ENCODE measurements around the gene ADAMTS17.

GRCh38 chr15:100298257-100298656 is 43.5 kb downstream of the ADAMTS17 start:
- TF ChIP-seq EZH2 (IDR thresholded peaks at IDR 0.05; ENCODE audit: borderline replicate concordance, low read depth, low read length, poor library complexity, severe bottlenecking): no peak
- TF ChIP-seq, protein P1, sequence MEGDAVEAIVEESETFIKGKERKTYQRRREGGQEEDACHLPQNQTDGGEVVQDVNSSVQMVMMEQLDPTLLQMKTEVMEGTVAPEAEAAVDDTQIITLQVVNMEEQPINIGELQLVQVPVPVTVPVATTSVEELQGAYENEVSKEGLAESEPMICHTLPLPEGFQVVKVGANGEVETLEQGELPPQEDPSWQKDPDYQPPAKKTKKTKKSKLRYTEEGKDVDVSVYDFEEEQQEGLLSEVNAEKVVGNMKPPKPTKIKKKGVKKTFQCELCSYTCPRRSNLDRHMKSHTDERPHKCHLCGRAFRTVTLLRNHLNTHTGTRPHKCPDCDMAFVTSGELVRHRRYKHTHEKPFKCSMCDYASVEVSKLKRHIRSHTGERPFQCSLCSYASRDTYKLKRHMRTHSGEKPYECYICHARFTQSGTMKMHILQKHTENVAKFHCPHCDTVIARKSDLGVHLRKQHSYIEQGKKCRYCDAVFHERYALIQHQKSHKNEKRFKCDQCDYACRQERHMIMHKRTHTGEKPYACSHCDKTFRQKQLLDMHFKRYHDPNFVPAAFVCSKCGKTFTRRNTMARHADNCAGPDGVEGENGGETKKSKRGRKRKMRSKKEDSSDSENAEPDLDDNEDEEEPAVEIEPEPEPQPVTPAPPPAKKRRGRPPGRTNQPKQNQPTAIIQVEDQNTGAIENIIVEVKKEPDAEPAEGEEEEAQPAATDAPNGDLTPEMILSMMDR (conservative IDR thresholded peaks at IDR 0.05; ENCODE audit: low read depth, low read length): no peak
